ENCODE measurements around the gene KCNQ1. TPM values are rescaled to one million over a fixed set of nuclear protein-coding genes. Genes with fewer than 3 reads are reported as not detected.

The KCNQ1 gene
- total RNA-seq, 1 experiment from 2014 or later = 2.3 TPM

DNA sequence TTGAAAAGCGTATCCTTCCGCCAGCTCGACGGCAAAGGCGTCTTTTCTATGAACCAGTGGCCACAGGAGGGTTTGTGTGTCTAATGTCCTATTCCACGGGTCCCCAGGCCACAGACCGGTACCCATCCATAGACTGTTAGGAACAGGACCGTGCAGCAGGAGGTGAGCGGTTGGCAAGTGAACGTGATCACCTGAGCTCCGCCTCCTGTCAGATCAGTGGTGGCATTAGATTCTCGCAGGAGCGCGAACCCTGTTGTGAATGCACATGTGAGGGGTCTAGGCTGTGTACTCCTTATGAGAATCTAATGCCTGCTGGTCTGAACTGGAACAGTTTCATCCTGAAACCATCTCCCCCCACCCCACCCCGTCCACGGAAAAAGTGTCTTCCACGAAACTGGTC, 317.6 kb downstream of the KCNQ1 start:
- Histone ChIP-seq H3K56ac (ENCODE audit: insufficient read length, low read depth, low read length) (no peak overlapping the region), H3K4me1 (ENCODE audit: insufficient read depth, low read length) (no peaks in the 10 kb centered on the region), H3K4ac (ENCODE audit: low read depth, low read length) (no peak overlapping the region), H3K27ac (ENCODE audit: insufficient read length, low read depth, low read length) (no peak overlapping the region), H2BK120ac (ENCODE audit: low read depth, low read length, poor library complexity, severe bottlenecking) (no peak overlapping the region), H3K79me2 (ENCODE audit: insufficient read depth, low read length) (no peaks in the 10 kb centered on the region), H2AK5ac (ENCODE audit: insufficient read length, low read length) (no peak overlapping the region), H3K23ac (ENCODE audit: insufficient read length, low read depth, low read length) (no peak overlapping the region), H3K14ac (ENCODE audit: insufficient read depth, low read length) (no peak overlapping the region), H2BK15ac (ENCODE audit: low read depth, low read length) (no peak overlapping the region), H3K9ac (ENCODE audit: extremely low read depth, insufficient read length, low read length) (no peak overlapping the region), H2BK12ac (ENCODE audit: insufficient read length, low read depth, low read length) (no peak overlapping the region), H4K91ac (ENCODE audit: insufficient read length, low read depth, low read length) (no peak overlapping the region), H3K27me3 (ENCODE audit: insufficient read depth, low read length) (peaks cover 6% of the 10 kb centered on the region; the same call in 1 of the 2 replicates), H3K4me2 (ENCODE audit: insufficient read depth, insufficient read length, low read length) (no peak overlapping the region), H3K18ac (ENCODE audit: insufficient read length, low read depth, low read length) (no peak overlapping the region), H3K23me2 (ENCODE audit: insufficient read length, low read depth, low read length, poor library complexity, severe bottlenecking) (no peaks in the 10 kb centered on the region), H2BK20ac (ENCODE audit: low read depth, low read length, poor library complexity, severe bottlenecking) (no peak overlapping the region), H2AFZ (ENCODE audit: low read length) (no peak overlapping the region), H4K20me1 (ENCODE audit: control insufficient read depth, insufficient read depth, insufficient read length) (no peaks in the 10 kb centered on the region), H4K5ac (ENCODE audit: insufficient read length, low read depth, low read length) (no peak overlapping the region), H3K79me1 (ENCODE audit: insufficient read depth, low read depth, low read length, poor library complexity, severe bottlenecking) (no peaks in the 10 kb centered on the region), H4K8ac (replicated peaks; ENCODE audit: insufficient read length, low read depth, low read length) (no peak overlapping the region), H3T11ph (ENCODE audit: low read length) (no peak overlapping the region), H3K9me3 (ENCODE audit: control insufficient read depth, low read depth, low read length) (no peaks in the 10 kb centered on the region), H2BK5ac (ENCODE audit: insufficient read length, low read length) (no peak overlapping the region)
- H3K36me3 Mint-ChIP-seq (ENCODE audit: insufficient read depth in 1 of 3, low read depth in 3 of 3) = peaks cover 0 to 2% (median 0%) of the 10 kb centered on the region in 3 experiments; a peak in 3 of 7 replicates
- peaks cover 88% of the 10 kb centered on the region for H3K27me3 Mint-ChIP-seq (ENCODE audit: low read depth)
- WGBS (ENCODE audit: extremely low coverage, insufficient read length, low lambda C conversion rate) = no CpG with 5 or more reads among the region's 17 CpGs
- H3K9me3 Mint-ChIP-seq = peaks cover 0 to 4% of the 10 kb centered on the region in 2 experiments; a peak in 4 of 5 replicates
- no peak for DNase-seq
- no peak overlapping the region for H3K4me3 Mint-ChIP-seq
- no peaks in the 10 kb centered on the region for H3K4me1 Mint-ChIP-seq
- TF ChIP-seq, protein P1, sequence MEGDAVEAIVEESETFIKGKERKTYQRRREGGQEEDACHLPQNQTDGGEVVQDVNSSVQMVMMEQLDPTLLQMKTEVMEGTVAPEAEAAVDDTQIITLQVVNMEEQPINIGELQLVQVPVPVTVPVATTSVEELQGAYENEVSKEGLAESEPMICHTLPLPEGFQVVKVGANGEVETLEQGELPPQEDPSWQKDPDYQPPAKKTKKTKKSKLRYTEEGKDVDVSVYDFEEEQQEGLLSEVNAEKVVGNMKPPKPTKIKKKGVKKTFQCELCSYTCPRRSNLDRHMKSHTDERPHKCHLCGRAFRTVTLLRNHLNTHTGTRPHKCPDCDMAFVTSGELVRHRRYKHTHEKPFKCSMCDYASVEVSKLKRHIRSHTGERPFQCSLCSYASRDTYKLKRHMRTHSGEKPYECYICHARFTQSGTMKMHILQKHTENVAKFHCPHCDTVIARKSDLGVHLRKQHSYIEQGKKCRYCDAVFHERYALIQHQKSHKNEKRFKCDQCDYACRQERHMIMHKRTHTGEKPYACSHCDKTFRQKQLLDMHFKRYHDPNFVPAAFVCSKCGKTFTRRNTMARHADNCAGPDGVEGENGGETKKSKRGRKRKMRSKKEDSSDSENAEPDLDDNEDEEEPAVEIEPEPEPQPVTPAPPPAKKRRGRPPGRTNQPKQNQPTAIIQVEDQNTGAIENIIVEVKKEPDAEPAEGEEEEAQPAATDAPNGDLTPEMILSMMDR (conservative IDR thresholded peaks at IDR 0.05) = no peak
- no peak overlapping the region for H3K27ac Mint-ChIP-seq

Measured in H9 (cell line).